Mesenchymal stem cell (in vitro differentiated cells and primary cell): ENCODE data around the gene CTSC.
A peak's percentile ranks its signal among the peaks of the same experiment; 100 is the strongest.

ENCODE experiments used
- DNase-seq: peaks from one replicate; pipeline ENCODE4 v3.0.0-alpha.2; 2013
- H2AFZ ChIP-seq: one replicate; pipeline ENCODE4 v1.6.1; 2013; ENCODE audit warnings: low read depth, mild to moderate bottlenecking, control low read depth, inconsistent platforms, low read length, moderate library complexity
- H2AK5ac ChIP-seq: 2 replicates; pipeline ENCODE4 v1.6.1; 2013; ENCODE audit warnings: low read length, moderate library complexity, mild to moderate bottlenecking, inconsistent platforms; ENCODE audit not compliant: severe bottlenecking
- H2BK120ac ChIP-seq: one replicate; pipeline ENCODE4 v1.6.1; 2013; ENCODE audit warnings: low read depth, mild to moderate bottlenecking, inconsistent platforms, low read length, moderate library complexity
- H2BK12ac ChIP-seq, 2 experiments: one replicate each; pipeline ENCODE4 v1.6.1; 2013; ENCODE audit warnings: inconsistent platforms in 2 of 2, low read length in 2 of 2, mild to moderate bottlenecking in 2 of 2, moderate library complexity in 2 of 2, control low read depth in 1 of 2
- H2BK15ac ChIP-seq: one replicate; pipeline ENCODE4 v1.6.1; 2013; ENCODE audit warnings: mild to moderate bottlenecking, low read depth, inconsistent platforms; ENCODE audit not compliant: poor library complexity, severe bottlenecking
- H2BK5ac ChIP-seq: 2 replicates; pipeline ENCODE4 v1.6.1; 2013; ENCODE audit warnings: low read depth, mild to moderate bottlenecking, low read length, control low read depth, inconsistent platforms; ENCODE audit not compliant: poor library complexity, severe bottlenecking
- H3K14ac ChIP-seq, 2 experiments: one replicate each; pipeline ENCODE4 v1.6.1; 2013; ENCODE audit warnings: inconsistent platforms in 2 of 2, low read length in 2 of 2, control low read depth in 1 of 2, mild to moderate bottlenecking in 1 of 2, moderate library complexity in 1 of 2
- H3K18ac ChIP-seq, 2 experiments: one replicate each; pipeline ENCODE4 v1.6.1; 2013; ENCODE audit warnings: inconsistent platforms in 2 of 2, low read length in 2 of 2, control low read depth in 1 of 2, low read depth in 1 of 2, mild to moderate bottlenecking in 1 of 2
- H3K23ac ChIP-seq, 2 experiments: one replicate each; pipeline ENCODE4 v1.6.1; 2013; ENCODE audit warnings: inconsistent platforms in 2 of 2, low read length in 2 of 2, mild to moderate bottlenecking in 2 of 2, moderate library complexity in 2 of 2, control low read depth in 1 of 2
- H3K27ac ChIP-seq: 2 replicates; pipeline ENCODE4 v1.5.1; 2013; ENCODE audit warnings: mild to moderate bottlenecking, moderate library complexity, low read length, control low read depth, inconsistent platforms; ENCODE audit not compliant: poor library complexity, severe bottlenecking
- H3K27me3 ChIP-seq, 2 experiments: 2 replicates each; pipeline versions ENCODE4 v1.6.1 to v1.7.0; 2013; ENCODE audit warnings: low read length in 2 of 2, mild to moderate bottlenecking in 2 of 2, moderate library complexity in 2 of 2, control low read depth in 1 of 2, inconsistent platforms in 1 of 2; ENCODE audit not compliant: control insufficient read depth in 1 of 2, insufficient read depth in 1 of 2
- H3K36me3 ChIP-seq, 2 experiments: 2 replicates each; pipeline versions ENCODE4 v1.6.1 to v1.7.0; 2013; ENCODE audit warnings: low read length in 2 of 2, control low read depth in 1 of 2, inconsistent platforms in 1 of 2, low read depth in 1 of 2, mild to moderate bottlenecking in 1 of 2; ENCODE audit not compliant: insufficient read depth in 2 of 2, control insufficient read depth in 1 of 2
- H3K4ac ChIP-seq, 2 experiments: one replicate each; pipeline ENCODE4 v1.6.1; 2013; ENCODE audit warnings: inconsistent platforms in 2 of 2, low read length in 2 of 2, mild to moderate bottlenecking in 2 of 2, moderate library complexity in 2 of 2, control low read depth in 1 of 2, low read depth in 1 of 2
- H3K4me1 ChIP-seq: 2 replicates; pipeline ENCODE4 v1.6.1; 2013; ENCODE audit warnings: low read depth, low read length, control low read depth; ENCODE audit not compliant: control insufficient read depth, insufficient read depth
- H3K4me2 ChIP-seq: 2 replicates; pipeline ENCODE4 v1.6.1; 2013; ENCODE audit warnings: low read length, mild to moderate bottlenecking, inconsistent platforms; ENCODE audit not compliant: poor library complexity, severe bottlenecking
- H3K4me3 ChIP-seq, 2 experiments: 2 replicates each; pipeline versions ENCODE4 v1.5.1 to v1.7.0; 2013; ENCODE audit warnings: low read length in 2 of 2, mild to moderate bottlenecking in 2 of 2, control low read depth in 1 of 2, low read depth in 1 of 2; ENCODE audit not compliant: insufficient read depth in 1 of 2
- H3K79me1 ChIP-seq: replicated peaks from 2 replicates; pipeline ENCODE4 v1.6.1; 2013; ENCODE audit warnings: mild to moderate bottlenecking, control low read depth, low read length, inconsistent platforms; ENCODE audit not compliant: poor library complexity, severe bottlenecking
- H3K9ac ChIP-seq: 2 replicates; pipeline ENCODE4 v1.7.0; 2013; ENCODE audit warnings: mild to moderate bottlenecking, low read length, moderate library complexity
- H3K9me3 ChIP-seq: 2 replicates; pipeline ENCODE4 v1.7.0; 2013; ENCODE audit warnings: mild to moderate bottlenecking, low read length; ENCODE audit not compliant: control insufficient read depth
- H4K8ac ChIP-seq: one replicate; pipeline ENCODE4 v1.6.1; 2013; ENCODE audit warnings: inconsistent platforms, mild to moderate bottlenecking, low read length, moderate library complexity
- H4K91ac ChIP-seq: one replicate; pipeline ENCODE4 v1.6.1; 2013; ENCODE audit warnings: mild to moderate bottlenecking, low read length, inconsistent platforms
- WGBS: methylation state at CpG from one replicate; pipeline ENCODE4 v1.1.7; 2013; ENCODE audit warnings: mixed read lengths; 5-methylcytosine and 5-hydroxymethylcytosine counted together

CTSC gene

GRCh38 chr11:88332851-88333250 lies 4.7 kb downstream of the CTSC start:
- H3K27ac ChIP-seq, result no peak overlapping the region
- DNase-seq, result no peak
- peaks cover 9 to 50% of the 10 kb centered on the region in 2 experiments for H3K36me3 ChIP-seq
- H3K27me3 ChIP-seq, result no peaks in the 10 kb centered on the region
- no peaks in the 10 kb centered on the region for H3K9me3 ChIP-seq
- no peak overlapping the region for H2AFZ ChIP-seq
- H3K79me1 ChIP-seq, result peaks cover 11% of the 10 kb centered on the region
- H2AK5ac ChIP-seq, result no peak overlapping the region
- no peak overlapping the region for H2BK15ac ChIP-seq
- H3K4ac ChIP-seq, result no peak overlapping the region
- H3K9ac ChIP-seq, result no peak overlapping the region
- 100% methylated on average over 1 of the region's 1 CpG for WGBS
- H4K8ac ChIP-seq, result no peak overlapping the region
- H2BK120ac ChIP-seq, result no peak overlapping the region
- H2BK12ac ChIP-seq, result no peak overlapping the region
- H2BK5ac ChIP-seq, result no peak overlapping the region
- H3K14ac ChIP-seq, result no peak overlapping the region
- H3K4me3 ChIP-seq, result peak overlapping the region in 1 of 2 experiments; percentile 27
- no peak overlapping the region for H3K4me2 ChIP-seq
- H3K4me1 ChIP-seq, result no peaks in the 10 kb centered on the region
- H4K91ac ChIP-seq, result no peak overlapping the region
- no peak overlapping the region for H3K23ac ChIP-seq
- no peak overlapping the region for H3K18ac ChIP-seq

GRCh38 chr11:88330826-88331428 lies 6.6 kb downstream of the CTSC start:
- Histone ChIP-seq H3K36me3 (peaks cover 12 to 69% of the 10 kb centered on the region in 2 experiments), H2BK12ac (no peak overlapping the region), H3K4me1 (no peaks in the 10 kb centered on the region), H3K4ac (no peak overlapping the region), H3K14ac (no peak overlapping the region), H4K8ac (no peak overlapping the region), H4K91ac (no peak overlapping the region), H2AFZ (no peak overlapping the region), H2BK5ac (no peak overlapping the region), H3K9ac (no peak overlapping the region), H2AK5ac (peak overlapping the region; percentile 59), H3K27me3 (no peaks in the 10 kb centered on the region), H3K4me2 (no peak overlapping the region), H3K79me1 (peaks cover 14% of the 10 kb centered on the region), H2BK120ac (no peak overlapping the region), H2BK15ac (no peak overlapping the region), H3K23ac (no peak overlapping the region), H3K9me3 (no peaks in the 10 kb centered on the region), H3K18ac (no peak overlapping the region), H3K27ac (no peak overlapping the region), H3K4me3 (no peak overlapping the region)
- no peak for DNase-seq
- 97% methylated on average over 5 of the region's 5 CpGs for WGBS

GRCh38 chr11:88329563-88330250 lies 7.8 kb downstream of the CTSC start:
- 94% methylated on average over 8 of the region's 8 CpGs for WGBS
- Histone ChIP-seq H2AFZ (no peak overlapping the region), H3K14ac (no peak overlapping the region), H3K4me3 (no peak overlapping the region), H4K91ac (no peak overlapping the region), H3K23ac (no peak overlapping the region), H2BK15ac (no peak overlapping the region), H3K18ac (no peak overlapping the region), H3K9me3 (no peaks in the 10 kb centered on the region), H3K4me1 (no peaks in the 10 kb centered on the region), H3K9ac (no peak overlapping the region), H2AK5ac (no peak overlapping the region), H3K4ac (no peak overlapping the region), H2BK12ac (no peak overlapping the region), H3K79me1 (peaks cover 14% of the 10 kb centered on the region), H4K8ac (no peak overlapping the region), H2BK120ac (no peak overlapping the region), H2BK5ac (no peak overlapping the region), H3K36me3 (peaks cover 12 to 78% of the 10 kb centered on the region in 2 experiments), H3K4me2 (no peak overlapping the region), H3K27ac (no peak overlapping the region), H3K27me3 (no peaks in the 10 kb centered on the region)
- no peak for DNase-seq

- Histone ChIP-seq H4K8ac (no peak overlapping the region), H3K9ac (no peak overlapping the region), H3K4me2 (no peak overlapping the region), H3K4me3 (no peak overlapping the region), H3K27me3 (no peaks in the 10 kb centered on the region), H3K18ac (no peak overlapping the region), H2BK5ac (no peak overlapping the region), H4K91ac (no peak overlapping the region), H3K36me3 (peaks cover 12 to 68% of the 10 kb centered on the region in 2 experiments), H3K27ac (no peak overlapping the region), H3K9me3 (no peaks in the 10 kb centered on the region), H3K79me1 (peaks cover 15% of the 10 kb centered on the region), H2AFZ (no peak overlapping the region), H2BK120ac (no peak overlapping the region), H2BK12ac (no peak overlapping the region), H2BK15ac (no peak overlapping the region), H3K23ac (no peak overlapping the region), H3K4me1 (no peaks in the 10 kb centered on the region), H3K14ac (no peak overlapping the region), H3K4ac (no peak overlapping the region), H2AK5ac (no peak overlapping the region)
- 100% methylated on average over 1 of the region's 3 CpGs for WGBS
- DNase-seq, result no peak
Observed at GRCh38 chr11:88327462-88328143, 9.9 kb downstream of the CTSC start.
